Mesothelial cell of epicardium (in vitro differentiated cells): Measurements from ENCODE around the gene KLK6. TPM values are rescaled to one million over a fixed set of nuclear protein-coding genes. Genes with fewer than 3 reads are reported as not detected.

ENCODE experiments used
- DNase-seq, 2 experiments: peaks; one replicate each; pipeline ENCODE4 v3.0.0; 2021; ENCODE audit warnings: low spot score in 2 of 2; ENCODE audit not compliant: unreplicated experiment in 2 of 2
- H3K27ac Mint-ChIP-seq: 2 replicates; pipeline ENCODE4 v1.8.0; 2021; ENCODE audit warnings: mixed read lengths
- H3K27me3 Mint-ChIP-seq: 2 replicates; pipeline ENCODE4 v1.8.0; 2021; ENCODE audit warnings: low read depth, mixed read lengths
- H3K36me3 Mint-ChIP-seq: 2 replicates; pipeline ENCODE4 v1.8.0; 2021; ENCODE audit warnings: mixed read lengths
- H3K4me1 Mint-ChIP-seq: 2 replicates; pipeline ENCODE4 v1.8.0; 2021; ENCODE audit warnings: mixed read lengths
- H3K4me3 Mint-ChIP-seq: 2 replicates; pipeline ENCODE4 v1.8.0; 2021; ENCODE audit warnings: mild to moderate bottlenecking, moderate library complexity, mixed read lengths
- H3K9me3 Mint-ChIP-seq: 2 replicates; pipeline ENCODE4 v1.8.0; 2021; ENCODE audit warnings: mixed read lengths
- total RNA-seq: library from RNA; stranded (reverse); gene quantifications from 3 replicates; pipeline ENCODE4 v1.2.1, GENCODE V29; 2021
- TF ChIP-seq, protein P1 (sequence below): fragments of 200-600 bp; sonication (generic); IDR thresholded peaks from one replicate; pipeline ENCODE4 v1.5.0; 2021; ENCODE audit warnings: antibody characterized with exemption; ENCODE audit not compliant: unreplicated experiment

Gene KLK6
- total RNA-seq, 1 donor from 2014 or later, result 15.4 TPM

DNA sequence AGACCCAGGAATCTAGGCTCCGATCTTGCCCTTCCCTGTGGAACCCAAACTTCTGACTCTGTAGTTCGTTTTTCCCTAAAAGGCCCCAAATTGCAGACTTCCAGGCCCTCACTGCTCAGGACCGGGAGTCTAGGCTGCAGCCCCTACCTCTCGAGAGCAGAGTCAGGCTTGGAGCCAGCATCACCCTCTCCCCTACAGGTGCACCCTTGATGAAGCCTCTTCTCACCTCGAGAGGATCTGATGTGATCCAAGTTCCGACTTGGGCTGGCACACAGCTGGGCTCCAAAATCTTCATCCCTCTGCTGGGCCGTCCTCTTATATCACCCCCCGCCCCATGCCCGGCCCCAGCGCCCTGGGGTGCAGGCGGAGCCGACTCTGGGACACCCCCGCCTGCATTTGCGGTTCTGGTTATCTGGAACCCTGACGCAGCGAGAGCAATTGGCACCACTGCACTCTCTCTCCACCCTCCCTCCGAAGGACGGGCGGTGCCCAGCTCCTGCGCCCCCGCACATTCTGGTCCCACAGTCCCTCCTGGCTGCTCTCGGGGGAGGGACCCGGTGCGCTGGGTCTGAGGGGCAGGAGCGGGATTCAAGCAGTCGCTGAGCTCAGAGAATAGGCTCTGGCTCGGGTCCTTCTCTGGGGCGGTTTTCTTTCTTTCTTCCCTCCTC is 14.4 kb upstream of the KLK6 start, which contains the start of gene KLK7:
KLK7 (minus strand) TSS at position 293 of the 668 bp plus-strand sequence. CDS start 1,518 bp downstream, outside the sequence.
- H3K36me3 Mint-ChIP-seq, result no peaks in the 10 kb centered on the region
- peaks cover 66% of the 10 kb centered on the region for H3K27me3 Mint-ChIP-seq
- H3K4me3 Mint-ChIP-seq, result no peak within 1 kb of the TSS
- no peak for DNase-seq
- no peak within 1 kb of the TSS for H3K27ac Mint-ChIP-seq
- peaks cover 10% of the 10 kb centered on the region for H3K4me1 Mint-ChIP-seq
- H3K9me3 Mint-ChIP-seq, result peaks cover 4% of the 10 kb centered on the region
- TF ChIP-seq, protein P1, sequence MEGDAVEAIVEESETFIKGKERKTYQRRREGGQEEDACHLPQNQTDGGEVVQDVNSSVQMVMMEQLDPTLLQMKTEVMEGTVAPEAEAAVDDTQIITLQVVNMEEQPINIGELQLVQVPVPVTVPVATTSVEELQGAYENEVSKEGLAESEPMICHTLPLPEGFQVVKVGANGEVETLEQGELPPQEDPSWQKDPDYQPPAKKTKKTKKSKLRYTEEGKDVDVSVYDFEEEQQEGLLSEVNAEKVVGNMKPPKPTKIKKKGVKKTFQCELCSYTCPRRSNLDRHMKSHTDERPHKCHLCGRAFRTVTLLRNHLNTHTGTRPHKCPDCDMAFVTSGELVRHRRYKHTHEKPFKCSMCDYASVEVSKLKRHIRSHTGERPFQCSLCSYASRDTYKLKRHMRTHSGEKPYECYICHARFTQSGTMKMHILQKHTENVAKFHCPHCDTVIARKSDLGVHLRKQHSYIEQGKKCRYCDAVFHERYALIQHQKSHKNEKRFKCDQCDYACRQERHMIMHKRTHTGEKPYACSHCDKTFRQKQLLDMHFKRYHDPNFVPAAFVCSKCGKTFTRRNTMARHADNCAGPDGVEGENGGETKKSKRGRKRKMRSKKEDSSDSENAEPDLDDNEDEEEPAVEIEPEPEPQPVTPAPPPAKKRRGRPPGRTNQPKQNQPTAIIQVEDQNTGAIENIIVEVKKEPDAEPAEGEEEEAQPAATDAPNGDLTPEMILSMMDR, result no peak

DNA sequence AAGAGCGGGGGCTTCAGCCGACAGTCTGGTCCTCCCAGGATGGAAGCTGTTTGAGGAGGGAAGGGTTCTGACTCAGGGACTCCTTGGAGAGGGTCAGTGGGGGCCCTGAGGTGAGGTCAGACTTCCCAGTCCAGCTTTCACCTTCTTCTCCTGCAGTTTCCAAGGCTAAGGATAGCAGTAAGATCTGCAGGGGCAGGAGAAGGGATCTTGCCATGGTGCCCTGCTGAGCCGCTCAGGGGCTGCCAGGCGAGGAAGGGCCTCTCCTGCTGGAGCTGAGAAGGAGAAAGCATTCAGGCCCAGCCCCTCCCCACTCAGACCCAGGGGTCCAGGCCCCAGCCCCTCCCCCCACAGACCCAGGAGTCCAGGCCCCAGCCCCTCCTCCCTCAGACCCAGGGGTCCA is 12.8 kb upstream of the KLK6 start:
- no peak overlapping the region for H3K27ac Mint-ChIP-seq
- H3K36me3 Mint-ChIP-seq, result no peaks in the 10 kb centered on the region
- TF ChIP-seq, protein P1, result no peak
- H3K27me3 Mint-ChIP-seq, result peaks cover 51% of the 10 kb centered on the region
- peaks cover 11% of the 10 kb centered on the region for H3K4me1 Mint-ChIP-seq
- no peak for DNase-seq
- H3K4me3 Mint-ChIP-seq, result no peak overlapping the region
- peaks cover 4% of the 10 kb centered on the region for H3K9me3 Mint-ChIP-seq

DNA sequence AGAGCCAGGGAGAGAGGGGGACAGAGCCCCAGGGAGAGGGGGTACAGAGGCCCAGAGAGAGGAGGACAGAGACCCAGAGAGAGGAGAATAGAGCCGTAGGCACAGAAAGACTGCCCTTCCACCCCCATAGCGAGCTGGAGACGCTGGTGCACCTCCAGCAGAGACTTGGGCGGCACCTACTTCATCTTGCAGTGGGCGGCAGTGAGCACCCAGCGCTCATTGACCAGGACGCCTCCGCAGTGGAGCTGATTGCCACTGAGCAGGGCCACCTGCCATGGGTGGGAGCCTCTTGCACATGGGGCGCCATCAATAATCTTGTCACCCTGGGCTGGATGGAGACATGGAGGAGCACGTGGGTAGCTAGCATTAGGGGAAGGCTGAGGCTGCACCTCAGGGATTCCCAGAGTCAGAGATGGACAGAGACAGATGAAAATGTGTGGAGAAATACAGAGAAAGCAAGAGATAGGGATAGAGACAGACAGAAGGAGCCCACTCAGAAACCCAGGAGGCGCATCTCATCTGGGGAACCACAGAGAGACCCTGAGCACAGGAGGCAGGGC is 12.3 kb upstream of the KLK6 start:
- DNase-seq, result no peak
- H3K9me3 Mint-ChIP-seq, result peaks cover 4% of the 10 kb centered on the region
- H3K4me1 Mint-ChIP-seq, result peaks cover 11% of the 10 kb centered on the region
- no peaks in the 10 kb centered on the region for H3K36me3 Mint-ChIP-seq
- no peak overlapping the region for H3K27ac Mint-ChIP-seq
- TF ChIP-seq, protein P1, result no peak
- no peak overlapping the region for H3K4me3 Mint-ChIP-seq
- H3K27me3 Mint-ChIP-seq, result peaks cover 48% of the 10 kb centered on the region

DNA sequence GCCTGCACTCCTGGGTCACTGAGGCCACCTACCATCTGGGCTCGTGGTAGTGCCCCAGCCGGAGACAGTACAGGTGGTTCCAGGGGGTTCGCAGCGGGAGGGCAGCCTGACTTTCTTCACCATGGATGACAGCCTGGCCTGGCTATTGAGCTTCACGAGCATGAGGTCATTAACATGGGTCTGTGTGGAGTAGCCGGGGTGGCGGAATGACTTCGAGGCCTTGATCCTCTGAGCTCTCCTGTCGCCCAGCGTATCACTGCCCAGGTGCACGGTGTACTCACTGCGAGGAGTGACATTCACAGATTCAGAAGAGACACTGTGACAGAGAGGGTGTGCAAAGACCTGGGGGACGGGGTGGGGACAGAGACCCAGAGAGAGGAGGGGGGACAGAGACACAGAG is 10.8 kb upstream of the KLK6 start:
- Mint-ChIP-seq H3K4me3 (no peak overlapping the region), H3K9me3 (peaks cover 3% of the 10 kb centered on the region), H3K4me1 (peaks cover 21% of the 10 kb centered on the region)

DNA sequence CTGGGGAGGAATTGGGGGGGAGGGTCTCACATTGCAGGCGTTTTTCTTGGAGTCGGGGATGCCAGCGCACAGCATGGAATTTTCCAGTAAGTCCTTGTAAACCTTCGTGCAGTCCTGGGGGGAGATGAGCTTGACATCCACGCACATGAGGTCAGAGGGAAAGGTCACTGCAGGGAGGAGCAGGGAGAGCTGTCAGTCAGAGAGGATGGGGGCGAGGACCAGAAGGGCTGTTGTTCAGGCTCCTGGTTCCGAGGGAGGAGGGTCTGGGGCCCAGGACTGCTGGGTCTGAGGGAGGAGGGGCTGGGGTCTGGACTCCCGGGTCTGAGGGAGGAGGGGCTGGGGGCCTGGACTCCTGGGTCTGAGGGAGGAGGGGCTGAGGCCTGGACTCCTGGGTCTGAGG is 10.4 kb upstream of the KLK6 start:
- Mint-ChIP-seq H3K4me1 (peaks cover 21% of the 10 kb centered on the region), H3K9me3 (no peaks in the 10 kb centered on the region)
- DNase-seq, result no peak

More for the DNA sequence above, 10.8 kb upstream of the KLK6 start:
- H3K36me3 Mint-ChIP-seq, result no peaks in the 10 kb centered on the region
- TF ChIP-seq, protein P1, result no peak
- peaks cover 38% of the 10 kb centered on the region for H3K27me3 Mint-ChIP-seq
- no peak overlapping the region for H3K27ac Mint-ChIP-seq
- no peak for DNase-seq

More for the DNA sequence above, 10.4 kb upstream of the KLK6 start:
- Mint-ChIP-seq H3K4me3 (no peak overlapping the region), H3K36me3 (no peaks in the 10 kb centered on the region), H3K27me3 (peaks cover 33% of the 10 kb centered on the region), H3K27ac (peak overlapping the region; percentile 34)
- TF ChIP-seq, protein P1, result no peak
